Smooth muscle cell (in vitro differentiated cells): ENCODE measurements around the gene CSTPP1. TPM values are rescaled to one million over a fixed set of nuclear protein-coding genes. Genes with fewer than 3 reads are reported as not detected.

Experiments
- DNase-seq: peaks from one replicate; lab custom pipeline; 2025; ENCODE audit not compliant: unreplicated experiment; lab: John Stamatoyannopoulos, UW
- H2AFZ ChIP-seq: fragments of 200-600 bp; sonication (generic); 2 replicates; pipeline ENCODE4 v1.6.0; 2016; ENCODE audit warnings: antibody characterized with exemption, low read depth, mild to moderate bottlenecking
- H3F3A ChIP-seq: fragments of 200-600 bp; sonication (generic); 2 replicates; pipeline ENCODE4 v1.6.0; 2017; ENCODE audit warnings: antibody characterized with exemption, low read depth
- H3K27ac ChIP-seq: fragments of 200-600 bp; sonication (generic); 2 replicates; pipeline ENCODE4 v1.5.1; 2016; ENCODE audit warnings: low read depth, mild to moderate bottlenecking
- H3K27me3 ChIP-seq: fragments of 200-600 bp; sonication (generic); 2 replicates; pipeline ENCODE4 v1.6.1; 2016; ENCODE audit warnings: low read depth, mild to moderate bottlenecking
- H3K36me3 ChIP-seq: fragments of 200-600 bp; sonication (generic); 2 replicates; pipeline ENCODE4 v1.5.1; 2016; ENCODE audit warnings: low read depth
- H3K4me1 ChIP-seq: fragments of 200-600 bp; sonication (generic); 2 replicates; pipeline ENCODE4 v1.5.1; 2016; ENCODE audit warnings: low read depth
- H3K4me2 ChIP-seq: fragments of 200-600 bp; sonication (generic); 2 replicates; pipeline ENCODE4 v1.6.0; 2016; ENCODE audit warnings: mild to moderate bottlenecking
- H3K4me3 ChIP-seq: fragments of 200-600 bp; sonication (generic); 2 replicates; pipeline ENCODE4 v1.5.1; 2016; ENCODE audit warnings: mild to moderate bottlenecking
- H3K79me2 ChIP-seq: fragments of 200-600 bp; sonication (generic); 2 replicates; pipeline ENCODE4 v1.6.0; 2016; ENCODE audit warnings: low read depth, mild to moderate bottlenecking
- H3K9ac ChIP-seq: fragments of 200-600 bp; sonication (generic); 2 replicates; pipeline ENCODE4 v1.6.0; 2016; ENCODE audit warnings: low read depth
- H3K9me3 ChIP-seq: fragments of 200-600 bp; sonication (generic); replicated peaks from 2 replicates; pipeline ENCODE4 v1.5.1; 2016; ENCODE audit warnings: low read depth
- H4K20me1 ChIP-seq: fragments of 200-600 bp; sonication (generic); 2 replicates; pipeline ENCODE4 v1.6.0; 2016; ENCODE audit warnings: low read depth
- CTCF ChIP-seq: fragments of 200-600 bp; sonication (generic); IDR thresholded peaks from 2 replicates; pipeline ENCODE4 v1.5.1; 2017; ENCODE audit warnings: borderline replicate concordance, mild to moderate bottlenecking, antibody characterized with exemption; ENCODE audit not compliant: insufficient read depth, poor library complexity, severe bottlenecking
- WGBS: methylation state at CpG from one replicate; pipeline ENCODE4 v1.1.7; 2016; ENCODE audit warnings: low lambda C conversion rate; 5-methylcytosine and 5-hydroxymethylcytosine counted together
- polyA plus RNA-seq: library from polyadenylated mRNA; unstranded; fragments of >200 nt; fragmentation: Nextera tagmentation; extraction: Ambion mirVana; gene quantifications from 2 replicates; pipeline ENCODE4 v1.2.1, GENCODE V29; 2016
- total RNA-seq: library from RNA; depleted of rRNA; stranded (reverse); fragments of >200 nt; gene quantifications from 2 replicates; pipeline ENCODE4 v1.2.3, GENCODE V29; 2014

CSTPP1 gene
- total and polyA plus RNA-seq, 2 experiments from 2014 or later: 37.4 to 44.8 TPM

GRCh38 chr11:47184711-47185304 lies 248.2 kb downstream of the CSTPP1 start:
- H3K27ac ChIP-seq: peak overlapping the region; percentile 75
- WGBS: 33% methylated on average over 9 of the region's 13 CpGs

GRCh38 chr11:47185305-47186075 lies 248.9 kb downstream of the CSTPP1 start:
- WGBS: under 1% methylated on average over 29 of the region's 50 CpGs
- peak; percentile 74 for DNase-seq
- H2AFZ ChIP-seq: peak overlapping the region; percentile 68
- peak overlapping the region; percentile 95 for H3K4me2 ChIP-seq
- peak overlapping the region; percentile 80 for H3K9ac ChIP-seq
- no peaks in the 10 kb centered on the region for H3K9me3 ChIP-seq
- H3F3A ChIP-seq: peaks cover 16% of the 10 kb centered on the region
- H3K36me3 ChIP-seq: no peaks in the 10 kb centered on the region
- peak overlapping the region; percentile 75 for H3K27ac ChIP-seq
- peaks cover 10% of the 10 kb centered on the region for H3K4me1 ChIP-seq
- no peaks in the 10 kb centered on the region for H4K20me1 ChIP-seq
- no peaks in the 10 kb centered on the region for H3K27me3 ChIP-seq
- H3K4me3 ChIP-seq: peak overlapping the region; percentile 80
- peaks cover 9% of the 10 kb centered on the region for H3K79me2 ChIP-seq
- no peak for TF ChIP-seq CTCF

More at GRCh38 chr11:47184711-47185304, 248.2 kb downstream of the CSTPP1 start:
- no peaks in the 10 kb centered on the region for H3K36me3 ChIP-seq
- no peaks in the 10 kb centered on the region for H3K9me3 ChIP-seq
- no peak overlapping the region for H3K9ac ChIP-seq
- peaks cover 16% of the 10 kb centered on the region for H3F3A ChIP-seq
- H4K20me1 ChIP-seq: no peaks in the 10 kb centered on the region
- H3K4me1 ChIP-seq: peaks cover 10% of the 10 kb centered on the region
- H2AFZ ChIP-seq: no peak overlapping the region
- peak; percentile 42 for DNase-seq
- H3K4me3 ChIP-seq: peak overlapping the region; percentile 80
- no peaks in the 10 kb centered on the region for H3K27me3 ChIP-seq
- H3K79me2 ChIP-seq: peaks cover 9% of the 10 kb centered on the region
- peak overlapping the region; percentile 95 for H3K4me2 ChIP-seq
- no peak for TF ChIP-seq CTCF

GRCh38 chr11:47186076-47186699 lies 249.6 kb downstream of the CSTPP1 start, which contains the start of gene PACSIN3:
Gene PACSIN3, minus strand, starts transcription at chr11:47186434. Its CDS starts 3,707 bp downstream, at chr11:47182727.
- WGBS: under 1% methylated on average over 39 of the region's 80 CpGs
- peaks cover 9% of the 10 kb centered on the region for H3K79me2 ChIP-seq

More at GRCh38 chr11:47186076-47186699, 249.6 kb downstream of the CSTPP1 start, which contains the start of gene PACSIN3:
- peak; percentile 67 for DNase-seq
- peak within 1 kb of the TSS; percentile 76 for H2AFZ ChIP-seq
- no peak for TF ChIP-seq CTCF
- no peaks in the 10 kb centered on the region for H3K36me3 ChIP-seq
- peaks cover 16% of the 10 kb centered on the region for H3F3A ChIP-seq
- no peaks in the 10 kb centered on the region for H4K20me1 ChIP-seq
- H3K4me2 ChIP-seq: peak within 1 kb of the TSS; percentile 95
- peak within 1 kb of the TSS; percentile 80 for H3K4me3 ChIP-seq
- no peaks in the 10 kb centered on the region for H3K9me3 ChIP-seq
- peak within 1 kb of the TSS; percentile 75 for H3K27ac ChIP-seq
- H3K9ac ChIP-seq: peak within 1 kb of the TSS; percentile 80
- no peaks in the 10 kb centered on the region for H3K27me3 ChIP-seq
- peaks cover 10% of the 10 kb centered on the region for H3K4me1 ChIP-seq
